SJSA1 (cell line): ENCODE results near the gene HDAC7. TPM values are rescaled to one million over a fixed set of nuclear protein-coding genes. Genes with fewer than 3 reads are reported as not detected.

ENCODE experiments used
- DNase-seq, 2 experiments: peaks; one replicate each; pipeline ENCODE4 v3.0.0-alpha.2; 2015 to 2020; ENCODE audit warnings: low spot score in 2 of 2, low read depth in 1 of 2
- H3K27ac ChIP-seq: fragments of 250-450 bp; sonication (Bioruptor Pico); 2 replicates; pipeline ENCODE4 v1.5.1; 2020; ENCODE audit warnings: mild to moderate bottlenecking, moderate library complexity
- H3K27me3 ChIP-seq: fragments of 250-450 bp; sonication (Bioruptor Pico); replicated peaks from 2 replicates; pipeline ENCODE4 v1.5.1; 2020; ENCODE audit warnings: mild to moderate bottlenecking, moderate library complexity
- H3K36me3 ChIP-seq: fragments of 250-450 bp; sonication (Bioruptor Pico); 2 replicates; pipeline ENCODE4 v1.5.1; 2020; ENCODE audit warnings: mild to moderate bottlenecking
- H3K4me1 ChIP-seq: fragments of 250-450 bp; sonication (Bioruptor Pico); replicated peaks from 2 replicates; pipeline ENCODE4 v1.6.1; 2021; ENCODE audit warnings: mild to moderate bottlenecking
- H3K4me3 ChIP-seq: fragments of 250-450 bp; sonication (Bioruptor Pico); 2 replicates; pipeline ENCODE4 v1.5.1; 2020; ENCODE audit warnings: mild to moderate bottlenecking
- H3K9me3 ChIP-seq: fragments of 250-450 bp; sonication (Bioruptor Pico); replicated peaks from 2 replicates; pipeline ENCODE4 v1.5.1; 2020; ENCODE audit warnings: mild to moderate bottlenecking
- total RNA-seq: library from RNA; depleted of rRNA; stranded (reverse); fragments of >200 nt; shearing (Covaris generic); gene quantifications from 2 replicates; pipeline ENCODE4 v1.2.3, GENCODE V29; 2014

The HDAC7 gene
- total RNA-seq, 1 experiment from 2014 or later = 37.5 TPM

DNA sequence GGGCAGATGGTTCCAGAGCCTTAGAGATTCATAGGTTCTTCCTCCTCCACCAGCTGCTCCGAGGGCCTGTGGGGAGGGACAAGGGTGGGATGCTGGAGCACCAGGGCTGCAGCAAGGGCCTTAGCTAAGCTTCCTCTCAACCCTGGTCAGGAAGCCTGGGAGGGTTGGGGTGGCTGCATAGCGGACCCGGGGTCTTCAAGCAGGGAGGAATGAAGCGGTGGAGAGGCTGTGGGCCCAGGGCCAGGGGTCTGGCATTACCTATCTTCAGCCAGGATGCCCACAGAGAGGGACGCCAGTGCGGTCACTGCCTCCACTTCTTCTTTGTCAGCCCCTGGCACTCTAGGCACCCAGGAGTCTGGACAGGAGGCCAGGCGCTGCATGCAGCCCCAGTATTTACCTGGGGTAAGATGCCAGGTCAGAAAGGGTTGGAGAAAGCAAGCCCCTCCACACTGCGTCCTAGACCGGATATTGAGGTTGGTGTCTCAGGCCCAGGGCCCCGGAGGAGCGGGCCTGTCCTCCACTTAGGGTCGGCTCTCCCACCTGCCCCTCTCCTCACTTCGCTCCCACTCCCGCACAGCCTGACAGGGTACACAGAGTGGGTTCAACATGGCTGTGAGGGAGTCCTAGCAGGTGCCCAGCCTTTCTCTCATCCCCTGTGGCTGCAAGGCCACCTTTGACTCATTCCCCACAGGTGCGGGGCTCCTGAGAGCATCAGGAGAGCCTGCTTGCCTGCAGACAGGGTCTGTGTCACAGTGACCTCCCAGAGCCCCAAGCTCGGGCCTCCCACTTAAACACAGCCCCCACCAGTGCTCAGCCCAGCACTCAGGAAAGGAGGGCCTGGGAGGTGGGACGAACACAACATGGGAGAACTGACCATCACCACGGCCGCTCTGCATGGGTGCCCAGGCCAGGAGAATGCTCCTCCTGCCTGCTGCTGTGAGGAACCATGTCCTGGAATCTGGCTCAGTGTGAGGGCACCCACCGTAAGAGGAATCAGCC lies 35.6 kb downstream of the HDAC7 start:
- no peak overlapping the region for H3K27ac ChIP-seq
- H3K9me3 ChIP-seq = no peaks in the 10 kb centered on the region
- no peaks in the 10 kb centered on the region for H3K27me3 ChIP-seq
- peaks cover 81% of the 10 kb centered on the region for H3K36me3 ChIP-seq
- no peak for DNase-seq
- H3K4me1 ChIP-seq = peaks cover 11% of the 10 kb centered on the region
- no peak overlapping the region for H3K4me3 ChIP-seq

DNA sequence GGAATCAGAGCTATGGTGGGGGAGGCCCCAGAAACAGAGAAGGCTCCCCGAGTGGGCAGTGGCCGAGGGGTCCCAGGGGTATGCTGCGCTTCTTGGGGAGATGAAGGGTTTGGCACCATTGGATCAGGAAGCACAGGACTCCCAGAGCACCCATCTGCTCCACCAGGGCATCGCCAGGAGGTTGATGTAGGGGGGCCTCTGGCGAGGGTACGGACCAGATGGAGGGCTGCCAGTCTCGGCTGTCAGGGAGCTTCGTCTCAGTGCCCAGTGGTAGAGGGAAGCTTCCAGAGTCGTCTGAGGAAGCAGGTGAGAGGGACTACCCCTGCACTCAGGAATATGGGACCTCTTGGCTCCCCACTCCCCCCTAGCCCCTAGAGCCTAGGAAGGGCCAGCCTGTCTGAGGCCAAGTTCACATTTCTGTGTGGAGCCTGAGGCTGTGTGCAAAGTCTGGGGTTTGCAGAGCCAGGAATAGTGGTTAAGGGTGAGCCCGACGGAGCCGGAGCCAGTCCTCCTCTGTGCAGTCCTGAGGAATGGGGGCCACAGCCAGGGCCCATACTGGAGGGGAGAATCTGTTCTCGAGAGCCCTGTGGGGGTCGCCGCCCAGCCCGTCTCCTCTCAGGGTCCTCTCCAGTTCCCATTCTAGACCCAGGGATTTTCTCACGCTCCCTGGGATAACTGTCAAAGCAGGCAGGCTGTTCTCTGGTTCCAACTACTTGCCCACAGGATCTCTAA lies 36.5 kb downstream of the HDAC7 start:
- Histone ChIP-seq H3K9me3 (no peaks in the 10 kb centered on the region), H3K4me3 (no peak overlapping the region), H3K27me3 (no peaks in the 10 kb centered on the region), H3K27ac (no peak overlapping the region), H3K4me1 (peaks cover 11% of the 10 kb centered on the region), H3K36me3 (peaks cover 71% of the 10 kb centered on the region)
- DNase-seq = no peak

DNA sequence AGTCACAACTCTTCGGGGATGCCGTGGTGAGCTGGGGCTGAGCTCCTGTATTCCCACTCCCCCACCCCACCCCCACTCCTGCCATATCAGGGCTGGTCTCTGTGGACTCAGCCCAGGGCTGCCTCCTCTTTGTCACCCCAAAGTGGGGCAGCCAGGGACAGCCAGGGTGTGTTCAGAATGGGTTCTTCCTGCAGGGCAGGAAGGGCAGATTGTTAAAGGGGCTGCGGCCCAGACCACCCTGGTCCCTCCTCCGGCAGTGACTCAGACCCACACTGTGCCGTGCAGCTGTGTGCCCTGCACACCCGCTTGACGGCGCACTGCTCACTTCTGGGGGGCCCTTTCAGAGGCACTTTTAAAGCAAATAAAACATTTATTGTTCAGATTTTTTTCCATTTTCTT lies 37.3 kb downstream of the HDAC7 start:
- no peak overlapping the region for H3K4me3 ChIP-seq
- peaks cover 11% of the 10 kb centered on the region for H3K4me1 ChIP-seq
- DNase-seq = no peak
- no peaks in the 10 kb centered on the region for H3K9me3 ChIP-seq
- no peaks in the 10 kb centered on the region for H3K27me3 ChIP-seq
- H3K36me3 ChIP-seq = peaks cover 63% of the 10 kb centered on the region
- H3K27ac ChIP-seq = no peak overlapping the region

DNA sequence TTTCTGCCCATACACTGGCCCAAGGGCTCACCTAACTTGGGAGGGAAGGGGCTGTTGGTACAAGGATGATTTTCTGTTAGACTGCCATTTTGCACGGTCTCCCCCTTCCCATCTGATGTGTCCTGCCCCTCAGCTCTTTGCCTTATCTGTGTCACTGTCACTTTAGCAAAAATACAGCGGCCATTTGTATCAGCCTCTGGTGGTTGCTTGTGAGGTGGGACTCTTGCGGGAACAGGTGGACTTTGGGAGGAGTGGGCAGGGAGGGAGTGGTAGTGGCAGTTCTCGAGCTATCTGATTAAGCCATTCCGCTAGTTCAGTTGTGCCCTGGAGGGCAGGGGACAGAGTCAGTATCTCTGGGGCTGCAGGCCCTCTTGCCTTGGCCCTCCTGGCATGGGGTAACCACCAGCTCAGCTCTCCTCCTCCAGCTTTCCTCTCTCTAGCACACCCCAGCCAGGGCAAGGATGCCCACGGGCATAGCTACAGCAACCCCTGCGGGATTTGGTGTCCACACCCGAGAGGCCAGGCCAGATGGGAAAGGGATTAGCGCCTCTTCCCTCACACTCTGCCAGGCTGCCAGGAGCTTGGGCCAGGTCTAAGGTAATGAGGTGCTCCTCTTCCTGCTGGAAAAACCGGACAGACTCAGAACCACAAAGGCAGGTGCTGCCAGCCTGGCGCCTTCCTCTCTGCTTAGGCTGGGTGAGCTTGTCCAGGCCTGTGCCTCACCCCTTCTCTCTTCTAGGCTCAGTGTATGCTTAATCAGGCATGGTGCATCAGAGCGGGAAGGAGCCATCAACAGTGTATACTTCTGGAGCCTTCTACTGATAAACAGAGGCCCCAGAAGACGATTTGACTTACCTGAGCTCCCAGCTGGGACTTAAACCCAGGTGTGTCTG lies 38.0 kb downstream of the HDAC7 start:
- peaks cover 13% of the 10 kb centered on the region for H3K4me1 ChIP-seq
- no peak overlapping the region for H3K27ac ChIP-seq
- no peak overlapping the region for H3K4me3 ChIP-seq
- H3K36me3 ChIP-seq = peaks cover 57% of the 10 kb centered on the region
- no peaks in the 10 kb centered on the region for H3K27me3 ChIP-seq
- no peak for DNase-seq
- H3K9me3 ChIP-seq = no peaks in the 10 kb centered on the region

DNA sequence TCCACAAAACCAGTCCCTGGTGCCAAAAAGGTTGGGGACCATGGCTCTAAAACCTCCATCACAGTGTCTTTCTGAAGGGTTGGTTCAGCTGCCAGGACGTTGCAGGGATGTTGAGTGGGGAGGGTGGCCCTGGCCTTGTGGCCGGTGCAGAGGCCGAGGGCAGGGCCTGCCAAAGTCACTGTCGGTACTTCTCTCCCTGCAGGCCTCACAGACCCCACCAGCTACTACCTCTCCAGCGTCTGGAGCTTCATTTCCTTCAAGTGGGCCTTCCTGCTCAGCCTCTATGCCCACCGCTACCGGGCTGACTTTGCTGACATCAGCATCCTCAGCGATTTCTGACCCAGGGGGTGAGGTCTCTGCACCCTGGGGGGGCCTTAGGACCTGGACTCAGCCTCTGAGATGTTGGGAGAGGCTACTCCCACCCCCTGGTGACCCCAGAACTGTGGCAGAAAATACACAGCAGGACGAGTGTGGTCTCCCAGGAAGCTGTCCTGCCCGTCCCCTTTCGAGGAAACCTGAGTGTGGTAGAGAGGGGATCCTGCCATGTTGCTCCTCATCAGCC lies 39.7 kb downstream of the HDAC7 start:
- DNase-seq = no peak
- Histone ChIP-seq H3K4me1 (peaks cover 18% of the 10 kb centered on the region), H3K9me3 (no peaks in the 10 kb centered on the region), H3K27ac (no peak overlapping the region), H3K27me3 (no peaks in the 10 kb centered on the region), H3K36me3 (peaks cover 40% of the 10 kb centered on the region), H3K4me3 (no peak overlapping the region)

DNA sequence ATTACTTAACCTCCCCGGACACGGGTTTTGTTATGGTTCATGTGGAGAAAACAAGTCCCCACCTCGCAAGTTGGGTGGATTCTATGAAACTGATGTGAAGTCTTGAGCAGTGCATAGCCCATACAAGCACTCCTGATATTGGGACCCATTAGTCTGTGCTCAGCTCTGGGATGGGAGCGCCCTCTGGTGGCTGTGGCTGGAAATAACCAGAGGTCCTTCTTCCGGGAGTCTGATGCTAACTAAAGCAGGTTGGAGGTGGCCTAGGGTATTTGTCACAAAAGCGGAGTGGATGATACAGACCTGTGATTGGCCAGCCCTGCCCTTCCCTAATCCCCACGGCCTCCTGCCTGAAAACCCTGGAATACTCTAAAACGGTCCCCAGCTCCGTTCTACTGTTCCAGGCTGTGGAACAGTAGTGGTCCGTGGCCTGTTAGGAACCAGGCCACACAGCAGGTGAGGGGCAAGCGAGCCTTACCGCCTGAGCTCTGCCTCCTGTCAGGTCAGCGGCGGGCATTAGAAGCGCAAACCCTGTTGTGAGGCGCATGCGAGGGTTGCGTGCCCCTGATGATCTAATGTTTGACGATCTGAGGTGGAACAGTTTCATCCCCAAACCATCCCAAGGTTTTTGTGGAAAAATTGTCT lies 40.3 kb downstream of the HDAC7 start:
- peaks cover 34% of the 10 kb centered on the region for H3K36me3 ChIP-seq
- H3K27me3 ChIP-seq = no peaks in the 10 kb centered on the region
- peak; percentile 74 to 85 for DNase-seq
- peaks cover 18% of the 10 kb centered on the region for H3K4me1 ChIP-seq
- H3K27ac ChIP-seq = no peak overlapping the region
- no peaks in the 10 kb centered on the region for H3K9me3 ChIP-seq
- H3K4me3 ChIP-seq = no peak overlapping the region

DNA sequence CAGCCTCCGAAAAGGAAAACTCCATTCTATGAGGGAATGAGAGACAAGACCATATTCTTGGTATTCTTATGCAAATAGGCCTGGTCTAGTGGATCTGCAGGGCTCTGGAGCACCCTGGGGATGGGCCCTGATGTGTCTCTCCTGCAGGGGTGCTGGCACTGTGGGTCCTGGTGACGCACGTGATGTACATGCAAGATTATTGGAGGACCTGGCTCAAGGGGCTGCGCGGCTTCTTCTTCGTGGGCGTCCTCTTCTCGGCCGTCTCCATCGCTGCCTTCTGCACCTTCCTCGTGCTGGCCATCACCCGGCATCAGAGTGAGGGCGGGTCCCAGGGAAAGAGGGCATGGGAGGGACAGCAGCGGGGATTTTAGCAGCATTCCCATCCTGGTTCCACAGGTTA lies 40.8 kb downstream of the HDAC7 start:
- H3K4me3 ChIP-seq = no peak overlapping the region
- peaks cover 18% of the 10 kb centered on the region for H3K4me1 ChIP-seq
- no peaks in the 10 kb centered on the region for H3K27me3 ChIP-seq
- no peaks in the 10 kb centered on the region for H3K9me3 ChIP-seq
- DNase-seq = no peak
- H3K27ac ChIP-seq = no peak overlapping the region
- H3K36me3 ChIP-seq = peaks cover 28% of the 10 kb centered on the region

DNA sequence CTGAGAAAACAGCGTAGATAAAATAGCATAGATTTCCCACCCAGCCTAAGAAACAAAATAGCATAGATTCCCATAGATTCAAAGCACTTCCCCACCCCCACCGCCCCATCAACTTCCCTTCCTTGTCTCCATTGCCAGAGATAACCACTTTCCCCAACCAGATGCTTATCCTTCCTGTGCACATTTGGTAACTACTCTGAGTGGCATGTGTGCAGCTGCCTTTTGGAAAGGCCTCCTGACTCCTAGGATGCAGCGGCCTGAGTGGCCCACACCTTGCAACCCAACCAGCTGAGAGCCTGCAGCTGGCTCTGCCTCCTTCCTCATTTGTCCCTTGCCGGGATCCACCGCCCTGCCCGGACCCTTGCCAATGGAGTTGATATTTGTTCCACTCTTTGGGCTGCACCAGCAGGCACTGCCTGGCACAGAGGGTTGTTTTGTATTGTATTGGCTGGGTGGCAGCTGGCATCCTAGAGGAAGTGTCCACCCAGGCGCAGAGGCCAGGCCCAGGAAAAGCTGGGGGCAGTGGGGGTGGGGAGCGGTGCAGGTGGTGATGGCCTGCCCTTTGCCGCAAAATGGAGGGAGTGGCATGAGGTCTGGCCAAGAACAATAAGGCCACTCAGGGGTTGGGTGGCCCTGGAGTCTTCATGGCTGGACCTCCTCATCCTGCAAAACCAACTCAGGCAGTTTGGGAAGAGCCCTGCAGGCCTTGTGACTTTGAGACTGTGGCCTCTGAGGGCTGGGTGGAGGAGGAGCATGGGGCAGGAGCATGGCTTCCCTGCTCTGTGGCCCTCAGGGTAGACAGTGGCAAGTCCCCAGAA lies 41.8 kb downstream of the HDAC7 start:
- no peak for DNase-seq

DNA sequence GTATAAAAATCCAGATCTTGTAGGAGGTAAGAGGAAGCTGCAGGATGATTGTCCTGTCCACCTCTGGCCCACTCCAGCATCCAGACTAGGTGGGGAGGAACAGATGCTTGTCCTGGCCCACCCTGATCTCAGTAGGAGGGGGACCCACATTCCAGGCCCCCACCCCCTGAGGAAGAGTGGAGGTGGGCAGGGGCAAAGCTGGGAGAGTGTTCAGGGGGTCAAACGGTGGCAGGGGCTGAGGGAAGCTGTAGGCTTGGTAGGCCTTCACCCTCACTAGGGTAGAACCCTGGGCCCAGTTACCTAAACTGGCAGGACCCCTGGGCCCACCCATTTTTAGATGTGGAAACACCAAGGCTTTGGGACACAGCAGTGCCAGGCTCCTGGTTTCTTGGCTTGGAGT lies 42.6 kb downstream of the HDAC7 start:
- no peak for DNase-seq
- no peaks in the 10 kb centered on the region for H3K27me3 ChIP-seq
- no peak overlapping the region; the same call in 1 of the 2 replicates for H3K27ac ChIP-seq
- H3K4me3 ChIP-seq = no peak overlapping the region
- no peaks in the 10 kb centered on the region for H3K9me3 ChIP-seq
- peaks cover 11% of the 10 kb centered on the region for H3K36me3 ChIP-seq
- H3K4me1 ChIP-seq = peaks cover 15% of the 10 kb centered on the region

More for the DNA sequence above, 41.8 kb downstream of the HDAC7 start:
- Histone ChIP-seq H3K4me3 (no peak overlapping the region), H3K27me3 (no peaks in the 10 kb centered on the region), H3K4me1 (peaks cover 22% of the 10 kb centered on the region), H3K36me3 (peaks cover 19% of the 10 kb centered on the region), H3K27ac (no peak overlapping the region), H3K9me3 (no peaks in the 10 kb centered on the region)

DNA sequence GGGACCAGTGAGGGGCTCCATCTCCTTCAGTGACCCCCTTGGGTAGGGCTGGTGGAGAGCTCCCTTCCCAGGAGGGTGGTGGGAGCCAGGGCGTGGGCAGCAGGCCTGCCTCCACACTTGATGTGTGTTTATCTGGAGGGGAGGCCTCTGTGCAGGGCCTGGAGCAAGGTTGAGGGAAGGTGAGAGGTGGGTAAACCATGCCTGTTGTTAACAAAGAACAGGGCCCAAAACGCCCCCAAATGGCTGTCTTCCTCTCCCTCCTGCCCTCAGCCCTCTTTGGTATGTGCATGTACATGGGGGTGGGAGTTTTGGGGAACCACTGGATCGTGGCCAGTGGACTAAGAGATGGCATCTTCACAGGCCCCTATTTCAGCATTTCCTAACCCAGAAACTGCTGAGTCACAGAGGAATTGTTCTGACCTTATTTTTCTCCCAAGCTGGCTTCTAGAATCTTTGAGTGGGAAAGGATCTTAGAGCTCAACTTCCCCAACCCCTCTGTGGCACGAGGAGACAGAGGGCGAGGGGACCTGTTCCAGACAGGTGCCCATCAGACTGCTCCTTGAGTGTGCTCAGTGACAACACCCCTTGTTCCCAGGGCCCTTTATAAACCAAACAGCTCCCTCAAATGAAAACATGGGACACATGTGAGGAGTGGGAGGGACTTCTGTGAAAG lies 43.1 kb downstream of the HDAC7 start:
- Histone ChIP-seq H3K27ac (no peak overlapping the region; the same call in 1 of the 2 replicates), H3K4me1 (peaks cover 15% of the 10 kb centered on the region), H3K9me3 (no peaks in the 10 kb centered on the region), H3K27me3 (no peaks in the 10 kb centered on the region), H3K36me3 (peaks cover 6% of the 10 kb centered on the region), H3K4me3 (no peak overlapping the region)
- no peak for DNase-seq

DNA sequence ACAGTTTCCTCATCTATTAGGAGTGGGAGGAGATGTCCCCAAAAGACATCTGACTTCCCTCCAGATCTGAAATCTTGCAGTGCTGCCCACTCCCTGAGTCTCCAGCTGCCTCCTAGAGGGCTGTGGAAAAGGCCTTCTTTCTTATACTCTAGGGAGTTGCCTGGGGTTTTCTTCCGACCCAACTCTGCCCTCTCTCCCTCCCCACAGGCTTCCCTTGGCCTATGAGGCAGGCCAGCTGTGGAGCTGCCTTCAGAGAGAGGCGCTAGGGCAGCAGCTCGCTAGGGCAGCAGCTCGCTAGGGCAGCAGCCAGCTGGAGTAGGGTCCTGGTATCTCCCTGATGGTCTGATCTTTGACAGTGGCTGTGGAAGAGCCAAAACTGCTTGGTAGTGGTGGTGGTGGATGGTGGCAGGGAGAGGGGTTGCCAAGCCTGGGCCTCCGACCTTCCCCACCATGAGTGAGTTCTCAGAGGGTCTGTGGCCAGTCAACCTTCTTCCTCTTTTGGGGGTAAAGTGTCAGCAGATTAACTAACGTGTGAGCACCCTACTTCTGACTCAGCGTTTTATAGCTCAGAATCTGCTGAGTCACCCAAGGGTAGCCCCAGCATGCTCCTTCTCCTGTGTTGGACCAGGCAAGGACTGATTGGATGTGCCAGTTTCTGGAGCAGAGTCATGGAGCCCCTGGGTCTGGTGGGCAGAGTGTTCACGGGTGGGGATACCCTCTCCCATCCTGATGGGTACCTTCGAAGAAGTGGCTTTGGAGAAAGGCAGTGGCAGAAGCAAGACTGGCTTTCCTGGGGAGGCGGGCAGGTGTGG lies 44.4 kb downstream of the HDAC7 start:
- Histone ChIP-seq H3K27me3 (no peaks in the 10 kb centered on the region), H3K4me1 (peaks cover 15% of the 10 kb centered on the region), H3K4me3 (no peak overlapping the region), H3K27ac (no peak overlapping the region), H3K9me3 (no peaks in the 10 kb centered on the region), H3K36me3 (no peaks in the 10 kb centered on the region)
- DNase-seq = no peak
